Astrocyte (in vitro differentiated cells and primary cell): ENCODE results near the gene ITCH. TPM values are rescaled to one million over a fixed set of nuclear protein-coding genes. Genes with fewer than 3 reads are reported as not detected.
"Not testable (repeated sequence)": the region's sequence is repeated elsewhere in the genome, so short reads cannot be mapped to it uniquely, and the experiment has no call there.

Experiments used
- DNase-seq: peaks from one replicate; pipeline ENCODE4 v3.0.0-alpha.2; 2010; ENCODE audit warnings: low read depth
- FAIRE-seq: peaks from 2 replicates; lab custom pipeline; 2011; peaks lifted over from hg19 to GRCh38; lab: Jason Lieb, UNC
- H2AFZ ChIP-seq: 2 replicates; pipeline ENCODE4 v1.6.0; 2012; ENCODE audit warnings: low read depth, low read length, inconsistent platforms
- H3K27ac ChIP-seq: 2 replicates; pipeline ENCODE4 v1.5.1; 2011; ENCODE audit warnings: low read depth, low read length, inconsistent platforms
- H3K27me3 ChIP-seq: 2 replicates; pipeline ENCODE4 v1.6.0; 2011; ENCODE audit warnings: low read length, inconsistent platforms; ENCODE audit not compliant: insufficient read depth
- H3K36me3 ChIP-seq: 2 replicates; pipeline ENCODE4 v1.5.1; 2011; ENCODE audit warnings: low read length, inconsistent platforms; ENCODE audit not compliant: insufficient read depth
- H3K4me1 ChIP-seq: 2 replicates; pipeline ENCODE4 v1.5.1; 2011; ENCODE audit warnings: low read length, inconsistent platforms; ENCODE audit not compliant: insufficient read depth
- H3K4me2 ChIP-seq: 2 replicates; pipeline ENCODE4 v1.6.0; 2012; ENCODE audit warnings: low read length, inconsistent platforms
- H3K4me3 ChIP-seq: 2 replicates; pipeline ENCODE4 v1.5.1; 2011; ENCODE audit warnings: low read depth, mild to moderate bottlenecking, low read length, inconsistent platforms; ENCODE audit not compliant: insufficient read depth
- H3K79me2 ChIP-seq: 2 replicates; pipeline ENCODE4 v1.6.0; 2012; ENCODE audit warnings: mild to moderate bottlenecking, low read length, inconsistent platforms; ENCODE audit not compliant: insufficient read depth
- H3K9ac ChIP-seq: 2 replicates; pipeline ENCODE4 v1.6.0; 2012; ENCODE audit warnings: mild to moderate bottlenecking, low read length, inconsistent platforms
- H3K9me3 ChIP-seq: 2 replicates; pipeline ENCODE4 v1.5.1; 2012; ENCODE audit warnings: low read depth, mild to moderate bottlenecking, low read length, inconsistent platforms; ENCODE audit not compliant: insufficient read depth
- H4K20me1 ChIP-seq: 2 replicates; pipeline ENCODE4 v1.6.0; 2012; ENCODE audit warnings: low read length, inconsistent platforms; ENCODE audit not compliant: insufficient read depth
- H3K27ac Mint-ChIP-seq: one replicate; pipeline ENCODE4 v1.8.0; 2021; ENCODE audit warnings: mild to moderate bottlenecking, mixed read lengths; ENCODE audit not compliant: unreplicated experiment
- H3K27me3 Mint-ChIP-seq: one replicate; pipeline ENCODE4 v1.8.0; 2021; ENCODE audit warnings: low read depth, mixed read lengths; ENCODE audit not compliant: unreplicated experiment
- H3K36me3 Mint-ChIP-seq: one replicate; pipeline ENCODE4 v1.8.0; 2021; ENCODE audit warnings: low read depth, mixed read lengths; ENCODE audit not compliant: unreplicated experiment
- H3K4me1 Mint-ChIP-seq: one replicate; pipeline ENCODE4 v1.8.0; 2021; ENCODE audit warnings: low read depth, mixed read lengths; ENCODE audit not compliant: unreplicated experiment
- H3K4me3 Mint-ChIP-seq: one replicate; pipeline ENCODE4 v1.8.0; 2021; ENCODE audit warnings: mild to moderate bottlenecking, moderate library complexity, mixed read lengths; ENCODE audit not compliant: unreplicated experiment
- H3K9me3 Mint-ChIP-seq: one replicate; pipeline ENCODE4 v1.8.0; 2021; ENCODE audit warnings: mild to moderate bottlenecking, mixed read lengths; ENCODE audit not compliant: unreplicated experiment
- EZH2 ChIP-seq: IDR thresholded peaks from 2 replicates; pipeline ENCODE4 v1.6.1; 2012; ENCODE audit warnings: mild to moderate bottlenecking, low read length, inconsistent platforms; ENCODE audit not compliant: insufficient read depth
- total RNA-seq: library from RNA; stranded (reverse); gene quantifications from 2 replicates; pipeline ENCODE4 v1.2.1, GENCODE V29; 2021
- TF ChIP-seq, protein P1 (sequence below): IDR thresholded peaks from 2 replicates; pipeline ENCODE4 v1.5.1; 2011; ENCODE audit warnings: low read depth, mild to moderate bottlenecking, inconsistent platforms, low read length, moderate library complexity; ENCODE audit not compliant: insufficient read depth

The ITCH gene
- total RNA-seq, 1 donor from 2014 or later, result 79.0 TPM

DNA sequence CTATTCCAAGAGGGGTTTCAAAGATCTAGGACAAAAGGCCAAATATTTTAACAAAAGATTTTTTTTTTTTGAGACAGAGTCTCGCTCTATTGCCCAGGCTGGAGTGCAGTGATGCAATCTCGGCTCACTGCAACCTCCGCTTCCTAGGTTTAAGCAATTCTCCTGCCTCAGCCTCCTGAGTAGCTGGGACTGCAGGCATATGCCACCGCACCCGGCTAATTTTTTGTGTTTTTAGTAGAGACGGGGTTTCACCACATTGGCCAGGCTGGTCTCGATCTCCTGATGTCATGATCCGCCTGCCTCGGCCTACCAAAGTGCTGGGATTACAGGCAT is 16.6 kb upstream of the ITCH start:
- H4K20me1 ChIP-seq, H3K36me3 Mint-ChIP-seq, H3K9me3 Mint-ChIP-seq, H3K27ac ChIP-seq, H3K4me1 Mint-ChIP-seq, H3K79me2 ChIP-seq, H3K4me1 ChIP-seq, H3K9ac ChIP-seq, H3K9me3 ChIP-seq, H3K36me3 ChIP-seq, H3K4me2 ChIP-seq, H3K4me3 Mint-ChIP-seq, H2AFZ ChIP-seq, H3K4me3 ChIP-seq, H3K27me3 ChIP-seq, FAIRE-seq, DNase-seq, H3K27me3 Mint-ChIP-seq, H3K27ac Mint-ChIP-seq: not testable (repeated sequence)

DNA sequence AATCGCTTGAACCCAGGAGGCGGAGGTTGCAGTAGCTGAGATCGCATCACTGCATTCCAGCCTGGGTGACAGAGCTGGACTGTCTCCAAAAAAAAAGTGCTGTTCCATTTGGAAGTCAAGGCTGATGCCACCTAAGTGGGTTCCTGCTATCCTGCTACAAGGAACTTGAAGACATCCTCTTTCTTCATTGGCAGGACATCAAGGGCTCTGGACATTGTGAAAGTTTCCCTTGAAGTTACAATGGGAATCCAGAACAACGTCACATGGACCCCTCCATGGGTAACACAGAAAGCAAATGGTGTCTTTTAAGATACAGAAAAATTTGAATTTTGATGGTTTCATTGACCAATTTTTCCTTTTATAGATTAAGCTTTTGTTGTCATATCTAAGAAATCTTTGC is 15.5 kb upstream of the ITCH start:
- no peaks in the 10 kb centered on the region for H3K36me3 Mint-ChIP-seq
- Histone ChIP-seq H3K9ac (no peak overlapping the region), H3K9me3 (no peaks in the 10 kb centered on the region), H3K4me3 (no peak overlapping the region), H3K27ac (no peak overlapping the region), H4K20me1 (no peaks in the 10 kb centered on the region), H2AFZ (no peak overlapping the region), H3K4me2 (no peak overlapping the region), H3K79me2 (no peaks in the 10 kb centered on the region), H3K4me1 (no peaks in the 10 kb centered on the region), H3K36me3 (no peaks in the 10 kb centered on the region), H3K27me3 (no peaks in the 10 kb centered on the region)
- TF ChIP-seq, protein P1, sequence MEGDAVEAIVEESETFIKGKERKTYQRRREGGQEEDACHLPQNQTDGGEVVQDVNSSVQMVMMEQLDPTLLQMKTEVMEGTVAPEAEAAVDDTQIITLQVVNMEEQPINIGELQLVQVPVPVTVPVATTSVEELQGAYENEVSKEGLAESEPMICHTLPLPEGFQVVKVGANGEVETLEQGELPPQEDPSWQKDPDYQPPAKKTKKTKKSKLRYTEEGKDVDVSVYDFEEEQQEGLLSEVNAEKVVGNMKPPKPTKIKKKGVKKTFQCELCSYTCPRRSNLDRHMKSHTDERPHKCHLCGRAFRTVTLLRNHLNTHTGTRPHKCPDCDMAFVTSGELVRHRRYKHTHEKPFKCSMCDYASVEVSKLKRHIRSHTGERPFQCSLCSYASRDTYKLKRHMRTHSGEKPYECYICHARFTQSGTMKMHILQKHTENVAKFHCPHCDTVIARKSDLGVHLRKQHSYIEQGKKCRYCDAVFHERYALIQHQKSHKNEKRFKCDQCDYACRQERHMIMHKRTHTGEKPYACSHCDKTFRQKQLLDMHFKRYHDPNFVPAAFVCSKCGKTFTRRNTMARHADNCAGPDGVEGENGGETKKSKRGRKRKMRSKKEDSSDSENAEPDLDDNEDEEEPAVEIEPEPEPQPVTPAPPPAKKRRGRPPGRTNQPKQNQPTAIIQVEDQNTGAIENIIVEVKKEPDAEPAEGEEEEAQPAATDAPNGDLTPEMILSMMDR, result no peak
- no peak for TF ChIP-seq EZH2
- no peaks in the 10 kb centered on the region for H3K27me3 Mint-ChIP-seq
- FAIRE-seq, result no peak
- no peaks in the 10 kb centered on the region for H3K4me1 Mint-ChIP-seq
- H3K27ac Mint-ChIP-seq, result no peak overlapping the region
- no peak overlapping the region for H3K4me3 Mint-ChIP-seq
- no peak for DNase-seq
- H3K9me3 Mint-ChIP-seq, result no peaks in the 10 kb centered on the region

DNA sequence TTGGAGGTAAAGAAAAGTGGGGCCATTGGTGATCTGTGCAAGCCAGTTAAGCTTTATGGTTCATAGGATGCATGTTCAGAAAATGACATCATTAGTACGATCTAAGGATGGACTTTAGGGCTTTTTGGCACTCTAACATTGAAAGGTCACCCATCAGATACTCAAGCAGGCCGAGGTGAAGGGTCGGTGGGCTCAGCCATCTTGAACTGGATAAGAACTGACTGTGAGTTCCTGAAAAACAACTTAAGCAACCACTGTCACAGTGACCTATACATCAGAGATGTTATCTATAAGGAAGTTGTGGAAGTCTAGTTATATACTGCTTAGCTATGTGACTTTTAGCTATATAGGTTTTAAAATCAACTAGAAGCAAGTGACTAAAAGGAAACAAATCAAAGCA is 13.0 kb upstream of the ITCH start:
- H3K36me3 Mint-ChIP-seq, result no peaks in the 10 kb centered on the region
- no peak for FAIRE-seq
- no peak overlapping the region for H3K4me3 Mint-ChIP-seq
- H3K27ac ChIP-seq, result no peak overlapping the region
- no peaks in the 10 kb centered on the region for H3K9me3 ChIP-seq
- H3K36me3 ChIP-seq, result no peaks in the 10 kb centered on the region
- no peaks in the 10 kb centered on the region for H3K27me3 Mint-ChIP-seq
- H3K4me2 ChIP-seq, result no peak overlapping the region
- H3K4me3 ChIP-seq, result no peak overlapping the region
- H2AFZ ChIP-seq, result no peak overlapping the region
- no peaks in the 10 kb centered on the region for H3K9me3 Mint-ChIP-seq
- H3K27me3 ChIP-seq, result no peaks in the 10 kb centered on the region
- no peaks in the 10 kb centered on the region for H3K4me1 ChIP-seq
- DNase-seq, result no peak
- no peaks in the 10 kb centered on the region for H4K20me1 ChIP-seq
- TF ChIP-seq, protein P1, result no peak
- TF ChIP-seq EZH2, result no peak
- no peak overlapping the region for H3K27ac Mint-ChIP-seq
- H3K9ac ChIP-seq, result no peak overlapping the region
- H3K79me2 ChIP-seq, result no peaks in the 10 kb centered on the region
- H3K4me1 Mint-ChIP-seq, result no peaks in the 10 kb centered on the region

DNA sequence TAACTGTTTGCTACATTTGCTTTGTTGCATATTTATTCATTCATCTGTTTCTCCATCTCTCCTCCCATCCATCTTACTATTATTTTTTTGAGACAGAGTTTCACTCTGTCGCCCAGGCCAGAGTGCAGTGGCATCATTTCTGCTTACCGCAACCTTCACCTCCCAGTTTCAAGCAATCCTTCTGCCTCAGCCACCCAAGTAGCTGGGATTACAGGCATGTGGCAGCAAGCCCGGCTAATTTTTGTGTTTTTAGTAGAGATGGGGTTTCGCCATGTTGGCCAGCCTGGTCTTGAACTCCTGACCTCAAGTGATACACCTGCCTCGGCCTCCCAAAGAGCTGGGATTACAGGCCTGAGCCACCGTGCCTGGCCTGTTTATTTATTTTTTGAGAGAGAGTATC is 9.6 kb upstream of the ITCH start:
- H3K79me2 ChIP-seq, H3K9me3 Mint-ChIP-seq, H3K9me3 ChIP-seq, H3K27ac ChIP-seq, H3K4me1 Mint-ChIP-seq, FAIRE-seq, H3K27me3 Mint-ChIP-seq, H3K9ac ChIP-seq, H3K4me3 Mint-ChIP-seq, H3K27ac Mint-ChIP-seq, H3K4me1 ChIP-seq, H3K4me2 ChIP-seq, DNase-seq, H3K27me3 ChIP-seq, H4K20me1 ChIP-seq, H2AFZ ChIP-seq, H3K4me3 ChIP-seq, H3K36me3 ChIP-seq, H3K36me3 Mint-ChIP-seq: not testable (repeated sequence)
